Cardiac fibroblast (primary cell): ENCODE measurements around the gene TOX2.

Experiments used
- DNase-seq, 2 donors: peaks; one replicate each; pipeline versions ENCODE4 v3.0.0 to v3.0.0-alpha.2; 2010; ENCODE audit warnings: low read depth in 2 of 2
- H3K4me3 ChIP-seq, 2 donors: replicated peaks in 1 of 2; 1 replicate in 1 of 2; 2 replicates in 1 of 2; pipeline ENCODE4 v1.5.1; 2011; ENCODE audit warnings: low read depth in 2 of 2, low read length in 2 of 2, mild to moderate bottlenecking in 2 of 2, moderate library complexity in 1 of 2
- CTCF ChIP-seq: IDR thresholded peaks from one replicate; pipeline ENCODE4 v1.5.1; 2011; ENCODE audit warnings: low read depth, mild to moderate bottlenecking, low read length, inconsistent platforms

The TOX2 gene

GRCh38 chr20:44050327-44050726 lies 135.7 kb downstream of the TOX2 start:
- no peak overlapping the region for H3K4me3 ChIP-seq
- no peak for TF ChIP-seq CTCF
- no peak for DNase-seq

GRCh38 chr20:44050925-44051660 lies 136.4 kb downstream of the TOX2 start:
- no peak for TF ChIP-seq CTCF
- no peak for DNase-seq

GRCh38 chr20:44051661-44052000 lies 137.0 kb downstream of the TOX2 start:
- H3K4me3 ChIP-seq = no peak overlapping the region
- DNase-seq = no peak
- no peak for TF ChIP-seq CTCF

More at GRCh38 chr20:44050925-44051660, 136.4 kb downstream of the TOX2 start:
- H3K4me3 ChIP-seq = no peak overlapping the region

GRCh38 chr20:44052166-44052565 lies 137.5 kb downstream of the TOX2 start:
- no peak for DNase-seq
- H3K4me3 ChIP-seq = no peak overlapping the region
- no peak for TF ChIP-seq CTCF

GRCh38 chr20:44053046-44053445 lies 138.4 kb downstream of the TOX2 start:
- no peak for TF ChIP-seq CTCF
- no peak overlapping the region for H3K4me3 ChIP-seq
- no peak for DNase-seq

- TF ChIP-seq CTCF = no peak
- no peak overlapping the region for H3K4me3 ChIP-seq
- no peak for DNase-seq
Measured at GRCh38 chr20:44054118-44054517, 139.5 kb downstream of the TOX2 start.

GRCh38 chr20:44054849-44055248 lies 140.2 kb downstream of the TOX2 start:
- no peak for DNase-seq
- H3K4me3 ChIP-seq = no peak overlapping the region
- TF ChIP-seq CTCF = no peak
